Activated T-cell treated with anti-CD3 and anti-CD28 coated beads for 48 hours (primary cell): Measurements from ENCODE around the gene SPATA12.
"Not testable (repeated sequence)": the region's sequence is repeated elsewhere in the genome, so short reads cannot be mapped to it uniquely, and the experiment has no call there.

Experiments used
- DNase-seq: peaks from one replicate; pipeline ENCODE4 v3.0.0-alpha.2; 2020; ENCODE audit warnings: low read depth

Gene SPATA12

DNA sequence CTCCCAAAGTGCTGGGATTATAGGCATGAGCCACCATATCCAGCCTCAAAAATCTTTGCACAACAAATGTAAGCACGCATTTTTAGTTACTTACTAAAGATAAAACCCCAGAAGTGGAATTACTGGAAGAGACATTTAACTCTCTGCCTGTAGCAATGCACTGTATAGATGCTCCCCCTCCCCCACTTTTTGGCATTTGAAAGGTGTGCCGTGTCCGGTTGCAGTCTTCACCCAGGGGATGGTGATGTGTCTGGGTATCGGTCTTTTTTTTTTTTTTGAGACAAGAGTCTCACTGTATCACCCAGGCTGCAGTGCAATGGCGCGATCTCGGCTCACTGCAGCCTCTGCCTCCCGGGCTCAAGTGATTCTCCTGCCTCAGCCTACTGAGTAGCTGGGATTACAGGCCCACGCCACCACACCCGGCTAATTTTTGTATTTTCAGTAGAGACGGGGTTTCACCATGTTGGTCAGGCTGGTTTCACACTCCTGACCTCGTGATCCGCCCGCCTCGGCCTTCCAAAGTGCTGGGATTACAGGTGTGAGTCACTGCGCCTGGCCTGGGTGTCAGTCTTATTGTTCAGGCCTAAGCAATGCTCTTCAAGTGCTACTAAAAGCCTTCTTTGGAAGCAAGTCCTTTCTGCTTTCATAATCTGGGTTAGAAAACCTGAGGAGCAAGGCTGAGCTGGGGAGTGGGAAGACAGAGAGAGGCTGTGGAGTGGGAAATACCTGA is 23.0 kb downstream of the SPATA12 start:
- not testable (repeated sequence) for DNase-seq

DNA sequence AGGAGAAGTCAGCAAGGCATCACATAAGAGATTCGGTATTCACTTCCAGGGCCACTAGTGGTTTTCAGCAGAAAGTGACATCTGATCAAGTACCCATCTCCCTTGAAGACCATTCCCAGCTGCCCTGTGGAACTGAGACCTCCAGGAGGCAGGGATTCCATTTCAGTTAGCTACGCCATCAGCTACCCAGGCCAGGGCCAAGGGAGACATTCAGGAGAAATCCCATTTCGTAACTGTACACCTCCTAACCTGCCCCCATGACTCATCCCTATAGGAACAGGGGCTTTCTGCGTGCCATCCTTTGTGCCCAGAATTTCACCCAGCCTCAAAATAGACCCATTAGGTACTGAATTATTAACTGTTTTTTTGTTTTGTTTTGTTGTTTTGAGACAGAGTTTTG is 24.7 kb downstream of the SPATA12 start:
- no peak for DNase-seq

DNA sequence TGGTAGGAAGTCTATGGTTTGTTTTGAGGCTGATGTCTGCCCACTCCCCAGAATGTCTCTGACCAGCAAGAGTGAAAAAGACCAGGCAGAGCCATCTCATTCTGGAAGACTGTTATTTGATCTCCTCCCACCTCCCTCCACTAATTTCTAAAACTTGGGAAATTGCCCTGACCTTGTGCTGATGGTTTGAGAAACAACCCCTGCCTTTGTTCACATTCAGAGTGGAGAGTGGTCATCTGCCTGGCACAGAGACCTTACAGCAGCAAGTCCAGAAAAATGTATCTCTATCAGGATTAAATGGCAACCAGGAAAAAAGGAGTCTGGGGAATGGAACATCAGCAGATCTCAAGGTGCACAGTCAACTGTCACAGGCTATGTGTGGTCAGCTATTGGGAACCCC is 25.7 kb downstream of the SPATA12 start:
- DNase-seq = no peak

DNA sequence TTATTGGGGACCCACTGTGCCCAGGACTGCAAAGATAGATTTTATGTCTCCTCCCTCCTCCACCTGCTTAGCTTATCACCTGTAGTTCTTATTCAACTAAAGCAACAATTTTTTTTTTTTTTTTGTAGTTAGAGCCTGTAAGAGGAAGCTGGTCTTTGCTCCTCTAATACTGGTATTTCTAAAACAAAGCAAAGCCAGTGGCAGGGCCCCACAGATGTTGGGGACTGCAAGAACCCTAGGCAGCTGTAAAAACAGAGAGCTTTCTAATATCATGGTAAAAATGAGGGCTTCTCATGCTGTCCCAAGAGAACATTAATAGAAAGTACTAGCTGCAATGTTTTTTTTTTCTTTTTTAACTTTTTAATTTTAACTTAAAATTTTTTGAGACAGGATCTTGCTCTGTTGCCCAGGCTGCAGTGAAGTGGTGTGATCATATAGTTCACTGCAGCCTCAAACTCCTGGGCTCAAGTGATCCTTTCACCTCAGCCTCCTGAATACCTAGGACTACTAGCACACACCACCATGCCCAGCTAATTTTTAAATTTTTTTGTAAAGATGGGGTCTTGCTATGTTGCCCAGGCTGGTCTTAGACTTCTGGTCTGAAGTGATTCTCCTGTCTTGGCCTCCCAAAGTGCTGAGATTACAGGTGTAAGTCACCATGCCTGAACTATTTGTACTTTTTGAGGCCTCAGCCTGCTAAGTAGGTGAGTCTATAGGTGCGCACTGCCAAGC is 27.1 kb downstream of the SPATA12 start:
- DNase-seq = no peak

DNA sequence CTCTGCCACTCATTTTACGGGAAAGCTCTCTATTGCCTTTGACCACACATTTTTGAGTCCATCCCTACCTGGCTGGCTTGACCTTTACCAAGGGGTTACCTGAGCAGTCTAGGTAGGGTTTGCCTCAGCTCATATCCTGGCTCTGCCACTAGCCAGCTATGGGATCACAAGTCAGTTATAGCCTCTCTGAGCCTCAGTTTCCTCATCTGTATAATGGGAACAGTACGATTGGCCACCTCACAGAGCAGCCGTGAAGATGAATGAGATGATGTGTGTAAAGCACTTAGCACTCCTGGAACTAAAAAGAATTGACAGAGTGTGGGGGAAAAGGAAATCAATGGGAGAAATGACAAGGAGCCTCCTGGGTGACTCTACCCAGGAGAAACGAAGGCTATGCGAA is 28.0 kb downstream of the SPATA12 start:
- DNase-seq = no peak

DNA sequence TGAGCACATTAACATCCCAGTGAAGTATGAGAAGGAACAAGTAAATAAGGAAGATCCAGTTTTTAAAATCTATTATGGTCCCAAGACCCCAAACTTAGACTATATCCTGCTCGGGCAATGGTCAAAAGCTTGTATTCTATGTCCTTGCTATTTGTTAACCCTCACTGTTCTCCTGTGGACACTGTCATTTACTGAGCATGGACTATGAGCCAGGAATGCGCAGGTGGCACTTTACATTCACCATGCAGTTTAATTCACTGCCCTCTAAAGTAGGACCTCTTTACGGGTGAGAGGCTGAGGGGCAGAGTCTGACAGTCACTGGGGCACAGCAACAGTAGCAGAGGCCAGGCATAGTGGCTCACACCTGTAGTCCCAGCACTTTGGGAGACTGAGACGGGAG is 28.6 kb downstream of the SPATA12 start:
- DNase-seq = no peak

DNA sequence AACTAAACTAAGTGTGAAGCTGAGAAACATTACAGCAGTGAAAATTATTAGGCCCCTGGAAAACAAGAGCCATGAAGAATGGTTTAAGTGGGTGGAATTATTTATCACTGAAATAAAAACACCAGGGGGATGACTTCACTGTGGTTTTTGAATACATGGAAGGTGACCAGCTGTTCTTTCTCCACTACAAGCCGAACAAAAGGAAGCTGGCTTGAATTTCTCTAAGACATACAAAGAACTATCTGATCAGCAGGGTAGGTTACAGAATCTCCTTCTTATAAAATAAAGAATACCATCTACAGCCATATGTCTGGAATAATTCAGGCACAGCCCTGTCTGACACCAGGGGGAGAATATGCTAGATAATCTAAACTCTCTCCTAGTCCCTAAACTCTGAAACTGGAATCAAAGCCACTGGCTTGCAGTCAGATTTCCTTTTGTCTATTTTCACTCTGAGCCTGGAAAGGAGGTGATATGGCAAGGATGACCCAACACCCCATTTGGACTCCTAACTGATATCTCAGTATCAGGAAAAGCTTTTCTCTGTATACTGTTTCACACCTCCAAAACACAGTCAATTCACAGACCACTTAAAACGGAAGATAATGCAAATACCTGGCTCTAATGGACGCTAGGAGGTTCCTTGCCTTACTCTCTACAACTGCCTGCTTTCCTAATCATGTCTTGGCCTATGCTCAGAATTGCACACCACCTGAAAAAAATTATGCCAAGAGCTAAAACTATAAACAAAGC is 31.2 kb downstream of the SPATA12 start:
- DNase-seq = no peak

DNA sequence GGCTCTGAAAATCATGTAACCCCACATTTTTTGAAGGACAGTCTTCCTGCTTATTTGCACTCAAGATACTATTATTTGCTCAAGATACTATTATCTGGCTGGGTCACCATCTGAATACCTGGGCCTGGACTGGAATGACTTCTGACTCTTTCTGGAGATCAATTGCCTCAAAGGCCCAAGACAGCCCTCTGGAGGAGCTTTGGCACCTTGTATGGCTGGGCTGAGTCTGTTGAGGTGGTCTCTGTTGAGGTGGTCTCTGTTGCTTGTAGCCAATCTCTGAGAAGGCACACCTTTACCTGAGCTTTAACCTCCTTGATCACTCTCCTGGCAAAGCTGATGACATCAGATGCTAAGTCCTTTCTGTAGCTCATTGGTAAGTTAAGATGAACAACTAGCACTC is 33.0 kb downstream of the SPATA12 start:
- no peak for DNase-seq

DNA sequence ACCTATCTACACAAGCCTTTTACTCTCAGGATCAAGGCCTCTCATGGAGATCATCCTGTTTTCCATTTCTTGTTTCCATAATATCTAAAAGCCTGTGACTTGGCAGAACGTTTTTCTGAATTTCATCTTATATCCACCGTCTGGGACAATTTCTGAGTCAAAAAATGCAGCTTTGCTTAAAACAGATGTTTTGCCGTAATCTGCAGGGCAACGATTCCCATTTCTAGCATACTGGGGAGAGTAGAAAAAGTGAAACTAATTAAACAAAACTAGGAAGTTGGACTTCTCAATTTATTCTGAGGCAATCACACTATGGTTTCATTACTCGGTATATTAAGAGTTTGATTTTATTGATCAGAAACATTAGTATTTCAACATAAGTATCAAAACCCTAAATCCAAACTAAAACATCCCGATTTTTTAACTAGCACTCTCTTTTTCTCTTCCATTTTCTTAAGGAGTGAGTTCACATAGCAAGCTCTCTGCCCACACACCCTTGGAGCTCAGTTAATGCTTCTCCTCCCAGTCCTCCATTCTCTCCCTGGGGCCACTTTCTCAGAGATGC is 33.6 kb downstream of the SPATA12 start:
- no peak for DNase-seq

DNA sequence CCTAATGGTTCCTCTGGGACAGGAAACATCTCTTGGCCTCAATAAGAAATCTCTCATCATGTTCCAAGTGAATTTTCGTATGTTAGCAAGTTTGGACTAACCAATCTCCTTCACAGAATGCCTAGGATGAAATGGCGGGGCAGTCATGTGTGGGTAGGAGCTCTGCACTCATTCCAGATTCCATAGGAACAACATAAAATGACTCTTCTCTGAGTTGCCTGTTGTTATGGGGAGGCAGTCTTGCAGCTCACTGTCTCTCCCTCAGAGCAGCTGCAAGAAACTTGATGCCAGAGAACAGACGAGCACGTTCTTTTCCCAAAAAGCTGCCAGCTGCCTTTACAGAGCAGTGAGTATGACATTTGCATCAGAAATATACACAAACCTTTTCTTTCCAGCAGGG is 34.1 kb downstream of the SPATA12 start:
- no peak for DNase-seq

DNA sequence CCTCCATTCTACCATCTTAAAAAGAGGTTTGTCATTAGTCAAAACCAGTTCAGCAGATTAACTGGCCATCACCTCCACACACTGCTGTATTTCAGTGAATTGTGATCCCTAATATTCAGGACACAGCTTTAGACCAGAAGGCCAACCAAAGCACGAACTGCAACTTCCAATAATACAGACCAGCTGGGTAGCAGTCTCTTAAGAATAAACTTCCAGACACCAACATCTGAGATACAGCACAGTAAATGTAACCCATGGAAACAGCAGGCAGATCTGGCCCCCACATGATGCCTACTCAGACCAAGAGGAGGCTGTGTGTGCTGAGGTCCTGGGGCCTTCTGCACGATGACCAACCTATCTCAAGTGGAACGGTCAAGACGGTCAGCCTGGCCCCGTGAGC is 34.9 kb downstream of the SPATA12 start:
- DNase-seq = no peak

DNA sequence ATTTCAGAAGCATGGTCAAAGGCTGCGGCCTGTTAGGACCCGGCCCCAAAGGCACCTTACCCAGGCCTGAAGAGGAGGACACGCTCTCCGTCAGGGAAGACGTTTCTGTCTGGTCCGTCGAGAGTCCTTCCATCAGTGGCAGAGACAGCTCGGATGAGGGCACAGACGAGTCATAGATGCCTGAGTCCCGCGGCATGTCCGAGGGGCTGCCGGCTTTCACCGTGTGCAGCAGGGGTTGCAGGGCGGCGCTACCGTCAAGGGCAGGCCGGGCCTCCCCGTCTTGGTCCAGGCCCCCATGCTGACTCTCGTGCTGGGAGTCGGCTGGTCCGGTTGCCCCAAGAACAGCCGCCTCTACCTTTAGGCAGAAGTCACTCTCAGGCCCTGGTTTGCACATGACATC is 37.1 kb downstream of the SPATA12 start:
- no peak for DNase-seq

DNA sequence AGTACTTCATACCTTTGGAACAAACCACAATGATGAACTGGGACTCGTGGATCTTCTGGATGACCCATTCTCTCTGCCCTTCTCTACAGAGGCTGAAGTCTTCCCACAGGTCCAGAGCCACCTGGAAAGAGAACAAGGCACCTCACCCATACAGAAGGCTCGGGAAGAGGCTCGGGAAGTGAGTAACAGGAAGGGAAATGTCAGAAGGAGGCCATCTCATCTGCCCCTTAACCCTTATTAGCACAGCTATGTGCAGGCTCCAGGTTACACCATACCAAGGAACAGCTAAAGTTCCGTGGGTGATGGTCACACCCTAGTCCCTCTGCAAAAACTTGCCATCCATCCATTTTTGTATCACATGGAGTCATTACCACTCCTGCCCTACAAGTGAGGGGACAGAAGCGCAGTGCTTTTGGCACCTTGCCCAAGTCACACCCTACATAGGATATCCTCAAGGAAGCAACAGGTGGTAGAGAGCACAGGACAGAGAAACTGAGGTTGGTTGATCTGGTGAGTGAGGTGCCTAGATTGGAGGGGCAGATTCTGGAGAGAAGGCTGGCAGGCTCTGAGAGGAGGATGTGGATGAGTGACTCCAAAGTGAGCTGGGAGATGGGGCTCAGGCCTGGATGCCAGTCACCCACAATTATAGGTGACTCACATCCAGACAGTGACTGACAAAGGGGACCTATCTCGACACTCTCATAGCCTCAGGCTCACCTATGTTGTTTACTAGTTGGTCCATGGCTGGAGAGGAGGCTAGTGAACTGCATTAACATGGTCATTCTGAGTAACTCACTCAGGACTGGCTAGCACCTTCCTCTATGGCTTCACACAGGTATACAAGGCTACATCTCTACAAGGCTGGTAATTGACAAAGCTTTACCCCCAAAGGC is 38.2 kb downstream of the SPATA12 start:
- no peak for DNase-seq

DNA sequence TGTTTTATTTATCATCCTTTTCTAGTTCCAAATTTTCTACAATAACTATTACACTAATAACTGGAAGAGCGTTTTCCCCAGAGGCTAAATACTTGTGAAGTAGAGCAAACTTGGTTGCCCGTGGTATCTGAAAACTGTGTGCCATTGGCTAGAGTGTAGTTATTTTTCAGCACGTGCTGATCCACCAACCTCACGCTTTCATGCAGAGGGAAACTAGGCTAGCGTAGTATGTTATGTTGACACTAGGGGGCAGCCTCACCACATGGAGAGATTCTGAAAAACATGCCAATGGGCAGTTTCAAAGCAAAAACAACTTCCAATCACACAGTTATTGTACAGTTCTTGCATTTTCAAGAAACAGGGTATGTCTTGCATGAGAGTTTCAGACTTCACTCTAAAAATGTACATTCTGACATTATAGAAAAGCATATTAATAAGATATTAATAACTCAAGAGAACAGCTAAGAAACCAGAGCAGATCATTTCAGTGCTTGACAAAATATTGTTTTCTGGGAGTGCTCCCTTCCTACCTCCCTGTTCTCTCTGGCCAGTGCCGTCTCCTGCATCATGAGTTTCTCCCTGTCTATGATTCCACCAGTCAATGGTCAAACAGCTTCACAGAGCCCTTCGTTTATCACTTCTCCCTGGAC is 39.7 kb downstream of the SPATA12 start:
- peak; percentile 37 for DNase-seq

DNA sequence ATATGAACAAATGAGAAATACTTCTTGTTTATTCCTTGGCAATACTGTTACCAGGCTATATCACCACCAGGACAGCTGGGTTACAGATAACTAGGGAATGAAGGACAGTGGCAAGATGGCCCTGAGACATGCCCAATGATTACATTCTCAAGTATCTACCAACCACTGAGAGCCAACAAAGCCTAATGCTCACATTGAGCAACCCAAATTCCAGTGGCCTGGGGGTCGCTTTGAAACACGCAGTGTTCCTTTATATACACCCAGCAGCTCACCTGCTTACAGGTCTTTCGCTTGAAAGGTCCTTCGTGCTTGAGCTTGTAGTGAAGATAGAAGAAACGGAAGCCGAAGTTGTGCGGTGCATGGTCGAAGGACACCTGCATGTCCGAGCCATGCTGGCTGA is 45.1 kb downstream of the SPATA12 start:
- no peak for DNase-seq

DNA sequence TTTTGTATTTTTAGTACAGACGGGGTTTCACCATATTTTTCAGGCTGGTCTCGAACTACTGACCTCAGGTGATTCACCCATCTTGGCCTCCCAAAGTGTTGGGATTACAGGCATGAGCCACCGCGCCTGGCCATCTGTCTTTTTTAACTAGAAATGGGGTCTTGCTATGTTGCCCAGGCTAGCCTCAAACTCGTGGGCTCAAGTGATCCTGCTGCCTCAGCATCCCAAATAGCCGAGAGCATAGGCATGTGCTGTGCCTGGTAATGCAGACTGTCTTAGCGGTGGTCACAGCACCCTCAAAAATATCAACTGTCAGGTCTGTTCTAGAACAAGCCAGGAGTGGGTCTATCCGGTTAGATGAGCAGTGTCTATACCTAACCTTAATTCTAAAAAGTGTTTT is 48.2 kb downstream of the SPATA12 start:
- no peak for DNase-seq

DNA sequence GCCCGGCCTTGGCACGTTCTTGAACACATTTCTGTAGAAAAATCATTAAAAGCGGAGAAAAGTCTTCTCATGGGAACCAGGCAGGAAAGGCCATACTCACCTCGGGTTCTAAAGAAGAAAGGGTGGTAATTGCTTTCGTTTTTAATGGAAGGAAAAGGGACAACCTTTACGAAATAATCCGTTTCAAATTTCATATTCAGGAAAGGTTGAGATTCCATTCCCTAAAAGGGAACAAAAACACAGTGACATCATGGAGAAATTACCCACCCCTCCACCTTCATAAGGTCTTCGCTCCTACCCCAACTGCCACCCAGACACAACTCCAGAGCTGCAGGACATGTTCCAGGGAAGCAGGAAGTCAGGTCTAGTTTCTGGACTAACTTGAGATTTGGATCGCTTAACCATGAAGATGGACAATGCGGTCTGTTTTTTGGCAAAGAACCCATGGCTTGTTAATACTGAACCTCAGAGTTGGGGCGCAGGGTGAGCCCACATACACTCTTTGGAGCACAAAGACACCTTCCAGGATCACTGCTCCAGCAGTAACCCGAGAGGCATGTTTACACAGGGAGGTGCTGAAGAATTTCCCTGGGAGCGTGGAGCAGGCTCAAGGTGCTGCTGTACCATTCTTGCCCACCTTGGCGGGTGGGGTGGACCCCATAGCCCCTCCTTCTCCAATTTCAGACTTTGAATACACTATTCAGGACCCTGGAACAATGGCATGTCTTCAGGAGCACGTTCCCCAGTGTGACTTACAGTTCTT is 49.2 kb downstream of the SPATA12 start:
- no peak for DNase-seq

DNA sequence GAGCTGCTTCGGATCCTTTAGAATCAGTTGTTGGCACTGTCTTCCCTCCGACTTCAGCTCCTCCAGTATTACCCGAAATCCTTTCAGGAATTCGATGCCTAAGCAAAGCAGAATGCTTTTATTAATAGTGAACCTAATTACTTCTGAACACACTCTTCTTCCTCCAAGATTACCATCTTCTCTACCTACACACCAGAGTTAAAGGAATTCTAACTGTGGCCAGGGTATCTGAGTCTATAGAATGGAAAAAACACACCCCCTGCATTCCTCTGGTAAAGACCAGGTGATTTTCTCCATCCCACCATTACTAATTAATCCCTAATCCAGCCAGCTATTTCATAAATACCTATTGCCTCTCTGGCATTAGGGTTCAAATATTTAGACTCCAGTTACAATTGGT is 49.8 kb downstream of the SPATA12 start:
- DNase-seq = no peak

DNA sequence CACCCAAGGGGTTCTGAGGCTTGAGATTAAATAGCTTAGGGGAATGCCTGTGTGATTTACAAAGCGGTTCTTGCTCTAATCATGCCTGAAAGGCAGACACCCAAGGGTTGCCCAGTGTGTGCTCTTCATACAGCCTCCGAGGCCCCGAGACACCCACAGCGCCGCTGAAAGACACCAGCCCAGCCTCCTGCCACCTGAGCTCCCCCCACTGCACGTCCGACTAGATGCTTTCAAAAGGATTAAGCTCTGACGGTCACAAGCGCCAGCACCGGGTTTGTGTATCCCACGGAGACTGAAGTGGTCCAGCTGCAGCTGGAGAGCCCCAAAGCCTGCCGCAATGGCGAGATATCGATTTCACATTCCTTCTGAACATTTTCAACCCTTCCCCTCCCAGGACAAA is 50.3 kb downstream of the SPATA12 start:
- DNase-seq = no peak

DNA sequence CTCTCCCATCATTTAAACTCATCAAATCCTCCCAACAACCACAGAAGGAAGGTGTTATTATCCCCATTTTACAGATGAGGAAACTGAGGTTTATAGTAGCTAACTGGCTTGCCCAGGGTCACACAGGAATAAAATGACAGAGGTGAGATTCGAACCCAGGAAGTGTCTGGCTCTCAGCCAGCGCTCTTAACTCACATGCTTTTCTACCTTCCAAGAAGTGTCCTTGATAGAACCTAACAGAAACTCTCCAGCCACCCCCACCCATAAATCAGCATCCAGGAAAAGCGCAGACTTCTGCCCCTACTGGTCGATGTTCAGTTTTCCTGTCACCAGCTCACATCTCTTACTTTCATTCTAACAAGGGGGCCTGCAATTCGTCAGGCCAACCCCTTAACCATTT is 51.7 kb downstream of the SPATA12 start:
- no peak for DNase-seq

DNA sequence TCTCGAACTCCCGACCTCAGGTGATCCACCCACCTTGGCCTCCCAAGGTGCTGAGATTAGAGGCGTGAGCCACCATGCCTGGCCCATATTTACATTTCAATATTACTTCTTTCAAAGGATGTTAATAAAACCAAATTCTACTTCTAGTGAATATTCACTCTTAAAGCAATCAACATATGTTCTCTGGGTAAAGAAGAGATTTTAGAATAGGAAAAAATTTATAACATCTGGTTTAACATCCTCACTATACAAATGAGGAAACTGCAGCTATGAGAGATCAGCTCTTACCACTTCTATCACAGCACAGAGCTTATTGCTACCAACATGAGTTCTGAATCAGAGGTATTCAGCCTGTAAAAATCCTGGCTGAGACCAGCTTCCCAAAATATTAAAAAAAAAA is 56.0 kb downstream of the SPATA12 start:
- no peak for DNase-seq
